Large intestine (tissue), 12 donors: Measurements from ENCODE around the gene ADGRL3. TPM values are rescaled to one million over a fixed set of nuclear protein-coding genes. Genes with fewer than 3 reads are reported as not detected.

Experiments
- DNase-seq, 2 donors: peaks; one replicate each; pipeline versions ENCODE4 v3.0.0 to v3.0.0-alpha.2; 2013
- H3K27ac ChIP-seq: one replicate; pipeline ENCODE4 v1.5.1; 2013; ENCODE audit warnings: low read length
- H3K27me3 ChIP-seq: 2 replicates; pipeline ENCODE4 v1.6.1; 2013; ENCODE audit warnings: low read length; ENCODE audit not compliant: control insufficient read depth, insufficient read depth
- H3K36me3 ChIP-seq: 2 replicates; pipeline ENCODE4 v1.6.1; 2013; ENCODE audit warnings: low read length; ENCODE audit not compliant: control insufficient read depth, insufficient read depth
- H3K4me1 ChIP-seq: one replicate; pipeline ENCODE4 v1.6.1; 2013; ENCODE audit warnings: low read length; ENCODE audit not compliant: control insufficient read depth, insufficient read depth
- H3K4me3 ChIP-seq: one replicate; pipeline ENCODE4 v1.5.1; 2013; ENCODE audit warnings: low read length
- H3K9me3 ChIP-seq: one replicate; pipeline ENCODE4 v1.6.1; 2013; ENCODE audit warnings: mild to moderate bottlenecking, low read depth, low read length, moderate library complexity; ENCODE audit not compliant: control insufficient read depth
- WGBS: methylation state at CpG from one replicate; pipeline ENCODE4 v1.1.5; 2013; ENCODE audit warnings: low lambda C conversion rate; ENCODE audit not compliant: insufficient coverage; 5-methylcytosine and 5-hydroxymethylcytosine counted together
- long read RNA-seq, 11 donors: transcript quantifications; one replicate each; lab custom pipeline, GENCODE V29; 2026
- polyA plus RNA-seq: library from polyadenylated mRNA; unstranded; fragments of 120-200 nt; gene quantifications from one replicate; pipeline ENCODE4 v1.2.1, GENCODE V29; 2013

The ADGRL3 gene
- 9.8 TPM for polyA plus RNA-seq
- long read RNA-seq, donor 1: 0 reads
- long read RNA-seq, donor 2: 0 reads
- long read RNA-seq, donor 3, partial matches to known transcripts: 0 of 1 reads
- long read RNA-seq, donor 3, other reads (novel, unspliced or antisense): 0 of 1 reads
- long read RNA-seq, donor 4: 0 reads
- long read RNA-seq, donor 5: 0 reads
- long read RNA-seq, donor 6: 0 reads
- long read RNA-seq, donor 7: 0 reads
- long read RNA-seq, donor 8: 0 reads
- long read RNA-seq, donor 9: 0 reads
- long read RNA-seq, donor 10: 0 reads
- long read RNA-seq, donor 11, partial matches to known transcripts: 5 of 5 reads
- long read RNA-seq, donor 11, other reads (novel, unspliced or antisense): 0 of 5 reads

DNA sequence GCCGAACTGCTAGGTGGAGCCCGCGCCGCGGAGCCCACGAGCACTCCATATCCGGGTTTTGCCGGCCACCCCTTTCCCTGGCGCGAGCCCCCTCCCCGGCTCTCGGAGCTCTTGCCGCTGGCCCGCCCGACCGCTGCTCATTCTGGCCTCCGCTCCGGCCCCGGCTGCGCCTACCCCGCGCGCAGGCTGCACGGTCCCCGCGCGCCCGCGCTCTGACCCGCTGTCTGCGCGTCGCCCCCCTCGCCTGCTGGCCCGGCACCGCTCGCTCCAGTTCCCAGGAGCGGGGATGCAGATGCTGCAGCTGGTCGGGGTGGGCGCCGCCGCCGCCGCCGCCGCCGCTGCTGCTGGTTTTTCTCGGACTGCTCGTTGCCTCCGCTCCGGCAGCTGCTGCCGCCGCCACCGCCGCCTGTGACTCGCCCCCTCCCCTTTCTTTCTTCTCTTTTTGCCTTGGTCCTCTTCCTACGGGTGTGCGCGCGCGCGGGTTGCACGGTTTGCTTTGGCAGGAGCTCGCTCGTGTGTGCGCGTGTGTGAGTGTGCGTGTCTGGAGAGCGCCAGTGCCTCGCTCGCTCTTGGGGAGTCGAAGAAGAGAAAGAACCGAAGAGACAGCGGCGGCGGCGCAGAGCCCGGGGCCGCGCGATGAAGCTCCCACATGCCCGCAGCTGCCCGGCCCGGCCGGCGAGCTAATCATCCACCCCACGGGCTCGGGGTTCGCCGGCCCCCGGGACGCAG, at the start of gene ADGRL3:
ADGRL3 (plus strand) TSS at position 140 of the 729 bp plus-strand sequence.
- Histone ChIP-seq H3K4me3 (peak within 1 kb of the TSS; percentile 59), H3K27me3 (peaks cover 53% of the 10 kb centered on the region), H3K9me3 (no peaks in the 10 kb centered on the region), H3K36me3 (no peaks in the 10 kb centered on the region), H3K4me1 (peaks cover 9% of the 10 kb centered on the region), H3K27ac (peak within 1 kb of the TSS; percentile 44)
- WGBS: no CpG with 5 or more reads among the region's 92 CpGs
- DNase-seq: peak; percentile 19 to 52

DNA sequence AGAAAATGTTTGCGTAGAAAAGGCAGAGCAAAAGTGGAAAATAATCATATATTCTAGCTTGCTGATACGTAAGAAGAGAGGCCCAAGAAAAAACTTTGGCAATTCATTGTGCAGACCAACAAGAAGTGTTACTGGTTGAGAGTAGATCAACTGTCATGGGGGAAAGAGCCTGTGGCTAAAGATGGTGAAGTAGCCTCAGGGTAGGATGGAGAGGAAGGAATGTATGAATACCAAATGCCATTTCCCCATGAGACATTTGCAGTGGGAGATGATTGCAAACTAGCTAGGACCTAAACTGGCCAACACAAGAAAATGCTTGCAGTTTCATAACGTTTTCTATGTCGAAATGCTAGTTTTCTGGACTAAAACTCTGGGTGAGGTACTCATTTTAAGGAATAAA, 47.7 kb upstream of the ADGRL3 start:
- no peaks in the 10 kb centered on the region for H3K36me3 ChIP-seq
- no peaks in the 10 kb centered on the region for H3K9me3 ChIP-seq
- no peak for DNase-seq
- H3K4me3 ChIP-seq: no peak overlapping the region
- no peaks in the 10 kb centered on the region for H3K27me3 ChIP-seq
- no peaks in the 10 kb centered on the region for H3K4me1 ChIP-seq
- no peak overlapping the region for H3K27ac ChIP-seq
- 81% methylated on average over 4 of the region's 4 CpGs for WGBS

- Histone ChIP-seq H3K9me3 (no peaks in the 10 kb centered on the region), H3K4me3 (no peak overlapping the region), H3K36me3 (no peaks in the 10 kb centered on the region), H3K27ac (no peak overlapping the region), H3K4me1 (no peaks in the 10 kb centered on the region), H3K27me3 (no peaks in the 10 kb centered on the region)
- no peak for DNase-seq
- WGBS: 100% methylated on average over 1 of the region's 2 CpGs
Measured at GRCh38 chr4:61160478-61160877, 39.6 kb upstream of the ADGRL3 start.

DNA sequence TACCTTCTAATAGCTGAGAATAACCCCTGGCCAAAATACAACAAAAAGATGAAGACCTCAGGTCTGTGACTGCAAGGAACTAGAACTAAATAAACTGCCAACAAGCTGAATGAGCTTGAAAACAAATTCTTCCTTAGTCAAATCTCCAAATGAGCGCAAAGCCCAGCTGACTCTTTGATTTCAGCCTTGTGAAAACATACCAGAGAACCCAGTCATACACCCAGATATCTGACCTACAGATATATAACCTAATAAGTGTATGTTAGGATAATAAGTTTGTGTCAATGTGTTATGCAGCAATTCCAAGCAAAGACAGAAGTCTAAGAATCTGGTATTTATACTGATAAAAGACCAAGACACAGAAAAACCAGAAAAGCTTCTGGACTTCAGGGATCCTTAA, 38.0 kb upstream of the ADGRL3 start:
- DNase-seq: no peak
- Histone ChIP-seq H3K36me3 (no peaks in the 10 kb centered on the region), H3K4me3 (no peak overlapping the region), H3K9me3 (no peaks in the 10 kb centered on the region), H3K4me1 (no peaks in the 10 kb centered on the region), H3K27me3 (no peaks in the 10 kb centered on the region), H3K27ac (no peak overlapping the region)
- no CpG with 5 or more reads among the region's 1 CpG for WGBS

DNA sequence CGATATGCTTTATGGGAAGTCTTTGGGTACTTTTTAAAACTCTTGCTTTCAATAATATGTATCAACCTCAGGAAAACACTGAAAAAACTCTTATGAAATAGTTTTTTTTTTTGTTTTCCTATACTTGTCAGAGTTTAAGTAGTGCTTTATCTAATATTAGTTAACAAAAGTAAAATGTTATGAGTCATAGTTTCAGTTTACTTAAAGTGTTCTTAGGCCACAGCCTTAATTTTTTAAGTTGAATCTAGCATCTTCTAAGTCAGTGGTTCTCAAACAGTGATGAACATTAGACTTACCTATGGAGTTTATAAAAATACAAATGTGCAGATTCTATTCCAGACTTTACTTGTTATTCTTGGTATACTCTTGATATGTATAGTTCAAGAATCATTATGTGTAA, 26.3 kb upstream of the ADGRL3 start:
- DNase-seq: no peak
- Histone ChIP-seq H3K27me3 (no peaks in the 10 kb centered on the region), H3K36me3 (no peaks in the 10 kb centered on the region), H3K4me3 (no peak overlapping the region), H3K9me3 (no peaks in the 10 kb centered on the region), H3K4me1 (no peaks in the 10 kb centered on the region), H3K27ac (no peak overlapping the region)
- no CpG with 5 or more reads among the region's 1 CpG for WGBS

DNA sequence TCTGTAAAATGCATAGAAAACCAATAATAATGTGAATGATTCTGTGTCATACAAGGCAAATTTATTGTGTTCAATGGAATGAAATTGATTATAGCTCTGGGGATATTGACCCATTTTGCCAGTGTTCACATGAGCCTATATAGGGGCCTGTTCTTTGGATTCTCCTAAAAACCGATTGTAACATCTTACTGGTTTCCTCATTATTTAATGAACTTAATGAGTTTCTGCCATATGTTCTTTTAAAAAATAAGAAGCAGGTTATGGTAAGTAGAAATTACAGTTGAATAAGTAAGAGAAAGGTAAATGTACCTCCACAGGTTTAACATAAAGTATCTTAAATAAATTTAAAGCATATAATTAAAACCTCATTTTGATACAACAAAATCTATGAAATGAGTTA, 24.6 kb upstream of the ADGRL3 start:
- H3K27me3 ChIP-seq: no peaks in the 10 kb centered on the region
- no peak overlapping the region for H3K4me3 ChIP-seq
- H3K9me3 ChIP-seq: no peaks in the 10 kb centered on the region
- H3K4me1 ChIP-seq: no peaks in the 10 kb centered on the region
- H3K36me3 ChIP-seq: no peaks in the 10 kb centered on the region
- 60% methylated on average over 1 of the region's 1 CpG for WGBS
- DNase-seq: no peak
- H3K27ac ChIP-seq: no peak overlapping the region

- Histone ChIP-seq H3K36me3 (no peaks in the 10 kb centered on the region), H3K9me3 (no peaks in the 10 kb centered on the region), H3K27ac (no peak overlapping the region), H3K27me3 (no peaks in the 10 kb centered on the region), H3K4me1 (no peaks in the 10 kb centered on the region), H3K4me3 (no peak overlapping the region)
- DNase-seq: no peak
- WGBS: 100% methylated on average over 1 of the region's 2 CpGs
Measured at GRCh38 chr4:61177367-61177766, 22.8 kb upstream of the ADGRL3 start.

DNA sequence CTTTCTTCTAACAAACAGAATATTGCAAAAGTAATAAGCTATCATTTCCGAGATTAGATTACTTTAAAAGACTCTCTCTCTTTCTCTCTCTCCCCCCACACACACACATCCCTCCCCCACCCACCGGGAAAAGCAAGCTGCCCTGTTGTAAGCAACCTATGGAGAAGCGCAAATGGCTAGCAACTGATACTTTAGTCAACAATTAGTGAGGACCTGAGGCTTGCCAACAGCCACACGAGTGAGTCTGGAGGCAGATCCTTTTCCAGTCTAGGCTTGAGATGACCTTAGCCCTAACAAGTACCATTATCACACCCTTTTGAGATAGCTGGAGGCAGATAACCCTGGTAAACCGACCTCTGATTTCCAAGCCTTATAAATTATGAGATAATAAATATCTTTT, 19.7 kb upstream of the ADGRL3 start:
- Histone ChIP-seq H3K9me3 (no peaks in the 10 kb centered on the region), H3K36me3 (no peaks in the 10 kb centered on the region), H3K27me3 (no peaks in the 10 kb centered on the region), H3K27ac (no peak overlapping the region), H3K4me1 (no peaks in the 10 kb centered on the region), H3K4me3 (no peak overlapping the region)
- no peak for DNase-seq
- no CpG with 5 or more reads among the region's 5 CpGs for WGBS

- Histone ChIP-seq H3K27me3 (no peaks in the 10 kb centered on the region), H3K9me3 (no peaks in the 10 kb centered on the region), H3K4me3 (no peak overlapping the region), H3K27ac (no peak overlapping the region), H3K4me1 (no peaks in the 10 kb centered on the region), H3K36me3 (no peaks in the 10 kb centered on the region)
- WGBS: 100% methylated on average over 1 of the region's 1 CpG
- DNase-seq: no peak
Measured at GRCh38 chr4:61182915-61183314, 17.2 kb upstream of the ADGRL3 start.

DNA sequence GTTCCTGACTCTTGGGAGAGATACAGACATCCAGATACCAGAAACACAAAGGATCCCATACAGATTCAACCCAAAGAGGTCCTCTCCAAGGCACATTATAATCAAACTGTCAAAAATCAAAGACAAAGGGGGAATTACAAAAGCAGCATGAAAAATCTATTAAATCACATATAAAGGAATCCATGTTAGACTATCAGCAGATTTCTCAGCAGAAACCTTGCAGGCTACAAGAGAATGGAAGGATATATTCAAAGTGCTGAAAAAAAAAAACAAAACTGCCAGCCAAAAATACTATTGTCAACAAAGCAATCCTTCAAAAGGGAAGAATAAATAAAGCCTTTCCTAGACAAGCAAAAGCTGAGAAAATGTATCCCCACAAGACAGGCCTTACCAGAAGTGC, 14.8 kb upstream of the ADGRL3 start:
- Histone ChIP-seq H3K4me3 (no peak overlapping the region), H3K36me3 (no peaks in the 10 kb centered on the region), H3K9me3 (no peaks in the 10 kb centered on the region), H3K4me1 (no peaks in the 10 kb centered on the region), H3K27ac (no peak overlapping the region), H3K27me3 (no peaks in the 10 kb centered on the region)
- DNase-seq: no peak

DNA sequence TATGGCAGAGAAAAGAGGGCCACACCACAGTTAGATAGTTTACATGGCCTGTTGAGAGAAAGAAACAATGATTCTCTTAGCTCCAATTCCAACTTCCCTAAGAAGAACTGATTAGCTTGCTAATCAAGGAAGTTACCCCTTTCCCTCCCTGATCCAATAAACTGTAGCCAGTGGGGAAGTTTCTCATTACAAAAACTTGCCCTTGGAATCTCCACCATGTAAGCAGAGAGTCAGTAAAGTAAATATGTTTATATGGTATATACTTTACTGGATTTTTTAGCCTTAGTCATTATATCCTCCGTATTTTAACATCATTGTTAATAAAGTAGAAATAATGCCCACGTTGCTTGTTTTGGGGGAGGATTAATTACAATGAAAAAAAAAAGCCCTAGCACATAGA, 7.7 kb upstream of the ADGRL3 start:
- Histone ChIP-seq H3K36me3 (no peaks in the 10 kb centered on the region), H3K4me1 (no peaks in the 10 kb centered on the region), H3K27me3 (peaks cover 7% of the 10 kb centered on the region), H3K27ac (no peak overlapping the region), H3K9me3 (no peaks in the 10 kb centered on the region), H3K4me3 (no peak overlapping the region)
- 88% methylated on average over 2 of the region's 2 CpGs for WGBS
- DNase-seq: no peak
